HepG2 (cell line): ENCODE data around the gene TMEM134. TPM values are rescaled to one million over a fixed set of nuclear protein-coding genes. Genes with fewer than 3 reads are reported as not detected.

Experiments
- ATF1 ChIP-seq: IDR thresholded peaks from 2 replicates; pipeline ENCODE4 v1.6.1; 2016; ENCODE audit warnings: mild to moderate bottlenecking, control low read depth
- CSRNP1 ChIP-seq: sonication (generic); formaldehyde crosslinking; IDR thresholded peaks from 2 replicates; pipeline ENCODE4 v1.8.1; 2023; ENCODE audit warnings: mild to moderate bottlenecking, missing genetic modification reagents
- MTA3 ChIP-seq: sonication (generic); formaldehyde crosslinking; IDR thresholded peaks from 2 replicates; pipeline ENCODE4 v1.4.0; 2020; ENCODE audit warnings: missing genetic modification reagents
- NR2F2 ChIP-seq: IDR thresholded peaks from 2 replicates; pipeline ENCODE4 v1.6.1; 2012; ENCODE audit warnings: low read depth, inconsistent platforms, borderline replicate concordance
- NR2F6 ChIP-seq, 2 experiments: IDR thresholded peaks; 2 replicates each; pipeline ENCODE4 v1.6.1; 2016; ENCODE audit warnings: antibody characterized with exemption in 1 of 2, mild to moderate bottlenecking in 1 of 2
- SP2 ChIP-seq: sonication (generic); formaldehyde crosslinking; IDR thresholded peaks from 2 replicates; pipeline ENCODE4 v1.5.1; 2020; ENCODE audit warnings: mild to moderate bottlenecking, missing genetic modification reagents
- SSRP1 ChIP-seq: IDR thresholded peaks from 2 replicates; pipeline ENCODE4 v1.6.1; 2016; ENCODE audit warnings: control low read depth
- STAG1 ChIP-seq: sonication (generic); formaldehyde crosslinking; IDR thresholded peaks from 2 replicates; pipeline ENCODE4 v1.4.0; 2020; ENCODE audit warnings: missing genetic modification reagents
- ZBTB40 ChIP-seq, 2 experiments: fragments of 450-650 bp in 1 of 2; sonication (generic) in 1 of 2; formaldehyde crosslinking in 1 of 2; IDR thresholded peaks; 2 replicates each; pipeline versions ENCODE4 v1.6.1 to v1.8.0; 2016 to 2022; ENCODE audit warnings: antibody characterized with exemption in 1 of 2, mild to moderate bottlenecking in 1 of 2, missing genetic modification reagents in 1 of 2
- ZMAT3 ChIP-seq: sonication (generic); formaldehyde crosslinking; conservative IDR thresholded peaks from 2 replicates; pipeline ENCODE4 v1.7.0; 2021; ENCODE audit warnings: missing genetic modification reagents
- ZNF138 ChIP-seq: sonication (generic); formaldehyde crosslinking; IDR thresholded peaks from 2 replicates; pipeline ENCODE4 v1.5.0; 2020; ENCODE audit warnings: mild to moderate bottlenecking, low read depth, missing genetic modification reagents
- ZNF768 ChIP-seq: sonication (generic); formaldehyde crosslinking; IDR thresholded peaks from 2 replicates; pipeline ENCODE4 v1.4.0; 2020; ENCODE audit warnings: missing genetic modification reagents
- ZSCAN20 ChIP-seq: sonication (generic); formaldehyde crosslinking; IDR thresholded peaks from 2 replicates; pipeline ENCODE4 v1.4.0; 2020; ENCODE audit warnings: missing genetic modification reagents, mild to moderate bottlenecking, borderline replicate concordance
- polyA plus RNA-seq, 8 experiments: library from polyadenylated mRNA; depleted of rRNA in 3 of 8; stranded (reverse) in 7 of 8; unstranded in 1 of 8; fragments of >200 nt; fragmentation: Illumina TruSeq in 4 of 8; extraction: Trizol in 4 of 8; gene quantifications; 2 replicates each; pipeline versions ENCODE4 v1.2.1 to v1.2.3, GENCODE V29; 2011 to 2016; ENCODE audit warnings: low read depth in 4 of 8, missing spikeins in 1 of 8, mixed read lengths in 1 of 8; ENCODE audit not compliant: insufficient read depth in 1 of 8
- total RNA-seq, 5 experiments: library from RNA; depleted of rRNA; stranded (reverse); fragments of >200 nt; fragmentation: Illumina TruSeq; extraction: Trizol; gene quantifications; 2 replicates each; pipeline ENCODE4 v1.2.3, GENCODE V29; 2016; ENCODE audit warnings: low read depth in 1 of 5

Gene TMEM134
- total and polyA plus RNA-seq, 2 of the 13 experiments (the other 11 are each of a cell fraction or from before 2014, with no cell fraction given), result 6.9 to 26.9 TPM

- peak; percentile 100 for TF ChIP-seq ATF1 (CRISPR knock-in tag)
- no peak for TF ChIP-seq ZNF138 (CRISPR knock-in tag)
- peak; percentile 27; the same call in 1 of the 2 replicates for TF ChIP-seq SP2 (CRISPR knock-in tag)
- peak; percentile 75 for TF ChIP-seq CSRNP1 (CRISPR knock-in tag)
- no peak for TF ChIP-seq ZBTB40 (IDR thresholded peaks at IDR 0.05)
- TF ChIP-seq ZBTB40 (CRISPR knock-in tag; IDR thresholded peaks at IDR 0.05), result peak; percentile 54; the same call in 1 of the 2 replicates
- peak; percentile 21; the same call in 1 of the 2 replicates for TF ChIP-seq STAG1 (CRISPR knock-in tag)
- TF ChIP-seq ZNF768 (CRISPR knock-in tag), result peak; percentile 35; the same call in 1 of the 2 replicates
- peak; percentile 49; the same call in 1 of the 2 replicates for TF ChIP-seq ZSCAN20
- no peak for TF ChIP-seq SSRP1 (CRISPR knock-in tag)
- TF ChIP-seq MTA3 (CRISPR knock-in tag), result no peak
- TF ChIP-seq ZMAT3 (CRISPR knock-in tag), result peak; percentile 56; the same call in 1 of the 2 replicates
- no peak; the same call in none of the 2 replicates for TF ChIP-seq NR2F6 (IDR thresholded peaks at IDR 0.05)
- TF ChIP-seq NR2F6 (CRISPR knock-in tag; IDR thresholded peaks at IDR 0.05), result peak; percentile 67
- TF ChIP-seq NR2F2, result no peak; the same call in 1 of the 2 replicates
Measured at GRCh38 chr11:67428052-67429001, 40.7 kb downstream of the TMEM134 start, which contains the start of gene RPS6KB2 (continued).
